GM18907 (cell line): ENCODE results near the gene CHTF18.
"Not testable (repeated sequence)": the region's sequence is repeated elsewhere in the genome, so short reads cannot be mapped to it uniquely, and the experiment has no call there.

Experiments
- ATAC-seq: cut with Tn5 transposase; IDR thresholded peaks from one replicate; pipeline ENCODE4 v1.9.1; 2021; ENCODE audit warnings: mild to moderate bottlenecking, moderate library complexity; ENCODE audit not compliant: unreplicated experiment

The CHTF18 gene

GRCh38 chr16:788399-789126 is at the start of gene CHTF18:
Gene CHTF18 (plus strand): TSS chr16:788620. CDS start chr16:788685, 65 bp downstream.
- peak; percentile 59 for ATAC-seq

- no peak for ATAC-seq
Observed at GRCh38 chr16:739560-740458, 48.6 kb upstream of the CHTF18 start.

- ATAC-seq: peak; percentile 20
Observed at GRCh38 chr16:740459-740763, 48.0 kb upstream of the CHTF18 start.

GRCh38 chr16:740764-741505 is 47.5 kb upstream of the CHTF18 start, which contains the start of gene CIAO3:
Gene CIAO3 (minus strand): TSS chr16:740997. CDS start chr16:740985, 12 bp downstream.
- peak; percentile 75 for ATAC-seq

- ATAC-seq: no peak
Observed at GRCh38 chr16:741986-742629, 46.3 kb upstream of the CHTF18 start.

GRCh38 chr16:742894-743293 is 45.5 kb upstream of the CHTF18 start:
- not testable (repeated sequence) for ATAC-seq

- no peak for ATAC-seq
Observed at GRCh38 chr16:743794-744500, 44.5 kb upstream of the CHTF18 start.

GRCh38 chr16:745739-746138 is 42.7 kb upstream of the CHTF18 start:
- no peak for ATAC-seq

- no peak for ATAC-seq
Observed at GRCh38 chr16:746637-747036, 41.8 kb upstream of the CHTF18 start.

GRCh38 chr16:747978-748746 is 40.3 kb upstream of the CHTF18 start:
- ATAC-seq: no peak

GRCh38 chr16:749010-749409 is 39.4 kb upstream of the CHTF18 start:
- ATAC-seq: no peak

- ATAC-seq: no peak
Observed at GRCh38 chr16:750485-750884, 37.9 kb upstream of the CHTF18 start.

GRCh38 chr16:751152-752006 is 37.0 kb upstream of the CHTF18 start:
- no peak for ATAC-seq

GRCh38 chr16:752007-752312 is 36.5 kb upstream of the CHTF18 start:
- ATAC-seq: no peak

- not testable (repeated sequence) for ATAC-seq
Observed at GRCh38 chr16:754121-754607, 34.3 kb upstream of the CHTF18 start.

GRCh38 chr16:754656-755055 is 33.8 kb upstream of the CHTF18 start:
- ATAC-seq: no peak

GRCh38 chr16:756428-756827 is 32.0 kb upstream of the CHTF18 start:
- no peak for ATAC-seq

GRCh38 chr16:759110-759910 is 29.1 kb upstream of the CHTF18 start:
- no peak for ATAC-seq
